Measurements from ENCODE around the gene TUT4.

Gene TUT4

DNA sequence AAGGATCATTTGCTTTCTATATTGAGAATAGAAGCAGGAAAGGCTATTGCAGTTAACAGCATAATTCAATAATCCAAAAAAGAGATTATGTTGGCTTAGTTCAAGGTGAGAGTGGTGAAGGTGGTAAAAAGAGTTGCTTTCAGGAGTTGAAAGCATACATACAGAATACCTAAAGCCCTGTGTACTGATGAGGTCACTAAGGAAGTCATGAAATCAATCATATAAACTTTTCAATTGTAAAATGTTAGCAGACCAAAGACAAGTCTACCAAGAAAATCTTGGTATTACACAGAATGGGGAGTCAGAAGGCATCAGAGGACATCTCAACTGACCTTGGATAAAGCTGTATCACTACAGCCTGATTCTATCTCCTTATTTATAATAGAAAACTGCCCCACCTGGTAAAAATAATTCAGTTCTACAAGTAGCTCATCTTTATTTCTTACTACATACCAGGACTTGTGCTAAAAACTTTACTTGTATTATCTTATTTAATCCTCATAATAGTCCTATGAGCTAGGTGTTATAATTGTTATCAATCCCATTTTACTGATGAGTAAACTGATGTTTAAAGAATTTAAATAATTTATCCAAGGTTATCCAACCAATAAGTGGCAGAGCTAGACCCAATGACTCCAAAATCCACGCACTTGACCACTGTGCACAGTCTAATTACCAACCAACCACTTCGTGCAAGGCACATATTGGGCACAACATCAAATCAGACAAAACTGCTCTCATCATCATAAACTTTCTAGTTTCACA lies 40.9 kb downstream of the TUT4 start:
- POLR2A ChIA-PET: no interaction called here
- TF ChIP-seq, protein P1, sequence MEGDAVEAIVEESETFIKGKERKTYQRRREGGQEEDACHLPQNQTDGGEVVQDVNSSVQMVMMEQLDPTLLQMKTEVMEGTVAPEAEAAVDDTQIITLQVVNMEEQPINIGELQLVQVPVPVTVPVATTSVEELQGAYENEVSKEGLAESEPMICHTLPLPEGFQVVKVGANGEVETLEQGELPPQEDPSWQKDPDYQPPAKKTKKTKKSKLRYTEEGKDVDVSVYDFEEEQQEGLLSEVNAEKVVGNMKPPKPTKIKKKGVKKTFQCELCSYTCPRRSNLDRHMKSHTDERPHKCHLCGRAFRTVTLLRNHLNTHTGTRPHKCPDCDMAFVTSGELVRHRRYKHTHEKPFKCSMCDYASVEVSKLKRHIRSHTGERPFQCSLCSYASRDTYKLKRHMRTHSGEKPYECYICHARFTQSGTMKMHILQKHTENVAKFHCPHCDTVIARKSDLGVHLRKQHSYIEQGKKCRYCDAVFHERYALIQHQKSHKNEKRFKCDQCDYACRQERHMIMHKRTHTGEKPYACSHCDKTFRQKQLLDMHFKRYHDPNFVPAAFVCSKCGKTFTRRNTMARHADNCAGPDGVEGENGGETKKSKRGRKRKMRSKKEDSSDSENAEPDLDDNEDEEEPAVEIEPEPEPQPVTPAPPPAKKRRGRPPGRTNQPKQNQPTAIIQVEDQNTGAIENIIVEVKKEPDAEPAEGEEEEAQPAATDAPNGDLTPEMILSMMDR (IDR thresholded peaks at IDR 0.05; ENCODE audit: control extremely low read depth, extremely low read depth, low read depth, missing control alignments): no peak
- CTCF ChIA-PET: interaction anchor here (0.8 to 2.3 kb wide), 4 partner anchors 9 to 410 kb away, joined by 3 to 10 read pairs (median 4); partner anchors contain the start of gene ECHDC2
- no peak for DNase-seq (ENCODE audit: extremely low spot score)

DNA sequence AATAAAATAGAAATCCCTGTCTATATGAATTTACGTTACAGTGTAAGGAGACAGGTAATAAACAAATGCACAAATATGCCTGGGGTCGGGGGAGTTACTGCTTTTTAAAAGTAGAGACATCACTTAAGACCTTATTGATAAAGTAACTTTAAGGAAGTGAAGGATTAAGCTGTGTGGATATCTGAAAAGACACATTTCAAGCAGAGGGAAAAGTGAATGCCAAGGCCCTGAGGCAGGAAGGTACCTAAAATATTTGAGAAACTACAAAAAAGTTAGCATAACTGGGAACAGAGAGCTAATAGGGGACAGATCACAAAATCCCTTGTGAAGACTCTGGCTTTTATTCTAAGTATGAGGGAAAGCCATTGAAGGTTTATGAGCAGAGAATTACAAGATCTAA lies 41.5 kb downstream of the TUT4 start:
- TF ChIP-seq, protein P1 (IDR thresholded peaks at IDR 0.05; ENCODE audit: control extremely low read depth, extremely low read depth, low read depth, missing control alignments): no peak
- POLR2A ChIA-PET: no interaction called here
- CTCF ChIA-PET: interaction anchor here (1.3 to 2.3 kb wide), 2 partner anchors 10 to 411 kb away, joined by 4 to 10 read pairs; partner anchors contain the start of gene ECHDC2
- DNase-seq (ENCODE audit: extremely low spot score): no peak

DNA sequence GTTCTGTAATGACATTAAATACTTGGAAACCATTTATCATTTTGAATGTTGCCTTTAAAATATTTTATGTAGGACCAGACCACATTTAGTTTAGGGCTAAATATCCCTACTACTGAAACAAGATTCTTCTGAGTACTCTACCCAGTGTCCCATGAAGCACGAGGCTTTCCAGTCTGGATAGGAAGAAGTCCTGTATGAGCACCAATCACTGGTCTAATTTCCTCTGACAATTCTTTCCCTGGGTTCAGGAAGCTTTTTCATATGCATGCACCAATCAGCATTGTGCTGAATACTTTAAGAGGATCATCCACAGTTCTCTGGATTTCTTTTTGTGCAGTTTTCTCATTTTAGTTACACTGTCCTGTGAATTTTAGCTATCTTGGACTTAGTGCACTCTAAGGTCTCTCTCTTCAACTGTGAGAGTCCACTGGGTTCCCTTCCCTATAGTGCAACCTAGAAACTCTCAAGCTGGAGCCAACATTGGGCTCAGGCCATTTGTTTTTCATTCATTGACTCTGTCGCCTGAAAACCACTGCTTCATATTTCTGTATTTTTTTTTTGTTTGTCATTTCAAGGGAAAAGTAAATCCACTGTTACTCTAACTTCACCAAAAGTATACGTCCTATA lies 45.9 kb downstream of the TUT4 start:
- TF ChIP-seq, protein P1 (IDR thresholded peaks at IDR 0.05; ENCODE audit: control extremely low read depth, extremely low read depth, low read depth, missing control alignments): no peak
- ChIA-PET POLR2A (interaction anchor here (0.6 kb wide), 1 partner anchor 120 kb away, joined by 7 read pairs; no protein-coding TSS in a partner anchor), CTCF (interaction anchor here (1.0 to 1.4 kb wide), 2 partner anchors 8 to 15 kb away, joined by 3 to 5 read pairs; no protein-coding TSS in a partner anchor)

DNA sequence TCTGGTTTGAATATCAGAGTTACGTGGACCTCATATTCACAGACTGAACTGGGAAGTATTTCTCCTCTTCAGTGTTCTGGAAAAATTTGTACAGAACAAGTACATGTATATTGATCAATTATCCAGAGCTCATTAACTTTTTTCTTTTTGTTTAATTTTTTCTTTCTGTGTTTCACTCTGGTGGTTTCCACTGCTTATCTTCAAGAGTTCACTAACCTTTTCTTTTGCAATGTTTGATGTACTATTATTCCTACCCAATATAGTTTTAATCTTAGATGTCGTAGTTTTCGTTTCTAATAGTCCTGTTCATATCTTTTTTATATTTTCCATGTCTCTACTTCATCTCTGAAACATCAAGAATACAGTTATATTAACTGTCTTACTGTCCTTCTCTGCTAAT lies 46.5 kb downstream of the TUT4 start:
- ChIA-PET POLR2A (no interaction called here), CTCF (interaction anchor here (1.4 kb wide), 1 partner anchor 16 kb away, joined by 5 read pairs; no protein-coding TSS in a partner anchor)
- TF ChIP-seq, protein P1 (IDR thresholded peaks at IDR 0.05; ENCODE audit: control extremely low read depth, extremely low read depth, low read depth, missing control alignments): no peak
- DNase-seq (ENCODE audit: extremely low spot score): no peak

More for the DNA sequence above, 45.9 kb downstream of the TUT4 start:
- no peak for DNase-seq (ENCODE audit: extremely low spot score)

DNA sequence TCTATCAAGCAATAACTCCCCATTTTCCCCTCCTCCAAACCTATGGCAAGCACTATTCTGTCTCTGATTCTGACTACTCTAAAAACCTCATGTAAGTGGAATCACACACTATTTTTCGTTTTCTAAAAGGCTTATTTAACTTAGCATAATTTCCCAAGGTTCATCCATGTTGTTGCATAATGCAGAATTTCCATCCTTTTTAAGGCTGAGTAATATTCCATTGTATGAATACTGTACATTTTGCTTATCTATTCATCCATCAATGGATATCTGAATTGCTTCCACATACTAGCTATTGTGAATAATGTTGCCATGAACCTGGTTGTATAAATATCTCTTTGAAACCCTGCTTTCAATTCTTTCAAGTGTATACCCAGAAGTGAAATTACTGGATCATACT lies 48.2 kb downstream of the TUT4 start:
- DNase-seq (ENCODE audit: extremely low spot score): no peak
- TF ChIP-seq, protein P1 (IDR thresholded peaks at IDR 0.05; ENCODE audit: control extremely low read depth, extremely low read depth, low read depth, missing control alignments): no peak
- CTCF ChIA-PET: interaction anchor here (1.4 kb wide), 1 partner anchor 21 kb away, joined by 3 read pairs; no protein-coding TSS in a partner anchor
- POLR2A ChIA-PET: no interaction called here

DNA sequence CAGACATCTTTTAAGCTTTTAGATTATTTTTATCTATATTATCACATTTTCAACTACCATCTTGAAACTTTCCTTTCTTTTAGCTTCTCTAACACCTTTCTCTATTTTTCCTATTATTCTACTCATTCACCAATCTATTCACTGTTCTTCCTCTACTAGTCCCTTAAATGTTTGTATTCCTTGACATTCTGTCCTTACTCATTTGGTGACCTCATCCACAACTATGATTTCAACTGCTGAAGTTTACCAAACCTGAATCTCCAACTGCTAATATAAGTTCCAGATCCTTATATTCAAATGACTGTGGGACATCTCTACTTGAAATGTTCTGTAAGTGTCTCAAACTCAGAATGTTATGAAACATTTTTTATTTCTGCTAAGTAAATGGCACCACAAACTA lies 49.2 kb downstream of the TUT4 start:
- no peak for DNase-seq (ENCODE audit: extremely low spot score)
- POLR2A ChIA-PET: interaction anchor here (0.8 kb wide), 1 partner anchor 13 kb away, joined by 3 read pairs; no protein-coding TSS in a partner anchor
- CTCF ChIA-PET: interaction anchor here (1.4 to 1.5 kb wide), 3 partner anchors 12 to 22 kb away, joined by 3 to 4 read pairs (median 3); no protein-coding TSS in a partner anchor
- TF ChIP-seq, protein P1 (IDR thresholded peaks at IDR 0.05; ENCODE audit: control extremely low read depth, extremely low read depth, low read depth, missing control alignments): no peak
